A549 (cell line): ENCODE measurements around the gene RTN4R. TPM values are rescaled to one million over a fixed set of nuclear protein-coding genes. Genes with fewer than 3 reads are reported as not detected.
A peak's percentile ranks its signal among the peaks of the same experiment; 100 is the strongest.
"Not testable (repeated sequence)": the region's sequence is repeated elsewhere in the genome, so short reads cannot be mapped to it uniquely, and the experiment has no call there.

Experiments
- ATAC-seq, 2 experiments: fragments of 200-7000 bp in 1 of 2; fragments of >200 bp in 1 of 2; cut with Nextera tagmentation in 1 of 2; cut with Tn5 transposase in 1 of 2; 3 replicates each; pipeline versions ENCODE4 v1.8.0 to v1.9.1; 2018 to 2020; ENCODE audit warnings: mild to moderate bottlenecking in 1 of 2, moderate library complexity in 1 of 2
- CTCF ChIA-PET: fragments of 300-600 bp; sonication (Branson Sonifier 250); formaldehyde crosslinking; extraction: SDS; loops from one replicate; lab custom pipeline; 2021; ENCODE audit warnings: antibody characterized with exemption, inconsistent platforms; lab: Yijun Ruan, JAX
- POLR2A ChIA-PET: fragments of 350-600 bp; formaldehyde crosslinking; extraction: SDS; loops from one replicate; lab custom pipeline; 2021; ENCODE audit warnings: antibody characterized with exemption, inconsistent platforms; lab: Yijun Ruan, JAX
- DNase-seq, 2 experiments: peaks; one replicate each; pipeline versions ENCODE4 v3.0.0 to v3.0.0-alpha.2; 2011 to 2016; ENCODE audit warnings: low read depth in 1 of 2, low spot score in 1 of 2
- FAIRE-seq: peaks from 2 replicates; lab custom pipeline; 2011; peaks lifted over from hg19 to GRCh38; lab: Jason Lieb, UNC
- H3K27ac ChIP-seq, 2 experiments: fragments of >200 bp; sonication (Bioruptor Twin); formaldehyde crosslinking; 3 replicates each; pipeline ENCODE4 v1.5.1; 2016 to 2017
- H3K4me1 ChIP-seq: fragments of >200 bp; sonication (Bioruptor Twin); formaldehyde crosslinking; 3 replicates; pipeline ENCODE4 v1.6.1; 2016
- H3K4me2 ChIP-seq: fragments of >200 bp; sonication (Bioruptor Twin); formaldehyde crosslinking; 3 replicates; pipeline ENCODE4 v1.6.1; 2016
- H3K4me3 ChIP-seq: fragments of >200 bp; sonication (Bioruptor Twin); formaldehyde crosslinking; 3 replicates; pipeline ENCODE4 v1.5.1; 2016
- H3K9me3 ChIP-seq: fragments of >200 bp; sonication (Bioruptor Twin); formaldehyde crosslinking; 3 replicates; pipeline ENCODE4 v1.6.1; 2016
- CTCF ChIP-seq: fragments of >200 bp; sonication (Bioruptor Twin); formaldehyde crosslinking; IDR thresholded peaks from 3 replicates; pipeline ENCODE4 v1.5.1; 2016
- E2F6 ChIP-seq: IDR thresholded peaks from 2 replicates; pipeline ENCODE4 v1.6.1; 2012; ENCODE audit warnings: low read depth, borderline replicate concordance
- MAX ChIP-seq: IDR thresholded peaks from 2 replicates; pipeline ENCODE4 v1.6.1; 2012
- REST ChIP-seq: fragments of 200-600 bp; sonication (generic); IDR thresholded peaks from 2 replicates; pipeline ENCODE4 v1.6.1; 2016; ENCODE audit warnings: antibody characterized with exemption, mild to moderate bottlenecking, moderate library complexity
- RFX5 ChIP-seq: fragments of 450-650 bp; IDR thresholded peaks from 2 replicates; pipeline ENCODE4 v1.7.1; 2014; ENCODE audit warnings: antibody characterized with exemption, mild to moderate bottlenecking, moderate library complexity
- WGBS: methylation state at CpG from one replicate; pipeline ENCODE4 v1.1.6; 2017; ENCODE audit errors: missing lambda C conversion rate; 5-methylcytosine and 5-hydroxymethylcytosine counted together
- polyA plus RNA-seq, 4 experiments: library from polyadenylated mRNA; depleted of rRNA in 3 of 4; stranded (reverse); fragments of >200 nt; fragmentation: RNase III in 1 of 4; extraction: RNeasy Plus Mini Kit Qiagen cat#74134 plus additional on column Dnase treatment in 1 of 4; gene quantifications; 2 replicates in 3 of 4; 3 replicates in 1 of 4; pipeline ENCODE4 v1.2.3, GENCODE V29; 2011 to 2017

The RTN4R gene
- polyA plus RNA-seq, 2 of the 4 experiments (the other 2 are of a cell fraction), result 1.0 to 2.7 TPM

GRCh38 chr22:20270190-20271113 is 2.3 kb upstream of the RTN4R start:
- FAIRE-seq, H3K4me2 ChIP-seq, POLR2A ChIA-PET, H3K4me3 ChIP-seq, DNase-seq, H3K9me3 ChIP-seq: not testable (repeated sequence)
- peak; percentile 14; the same call in 1 of the 2 replicates for TF ChIP-seq REST
- Histone ChIP-seq H3K4me1 (peaks cover 12% of the 10 kb centered on the region), H3K27ac (peak overlapping the region; percentile 21 to 65; a peak in 3 of 6 replicates)
- CTCF ChIA-PET, result interaction anchor here (1.0 to 5.2 kb wide), 4 partner anchors 15 to 113 kb away, joined by 3 to 19 read pairs (median 6); no protein-coding TSS in a partner anchor
- peak; percentile 28 to 60; a peak in 5 of 6 replicates for ATAC-seq
- WGBS, result 81% methylated on average over 12 of the region's 23 CpGs

- H3K4me2 ChIP-seq, DNase-seq, POLR2A ChIA-PET, FAIRE-seq, ATAC-seq, H3K27ac ChIP-seq, H3K4me3 ChIP-seq, H3K9me3 ChIP-seq: not testable (repeated sequence)
- peaks cover 12% of the 10 kb centered on the region for H3K4me1 ChIP-seq
- CTCF ChIA-PET, result interaction anchor here (1.1 to 5.2 kb wide), 4 partner anchors 10 to 113 kb away, joined by 3 to 19 read pairs (median 6); no protein-coding TSS in a partner anchor
- 80% methylated on average over 1 of the region's 8 CpGs for WGBS
Measured at GRCh38 chr22:20269673-20270072, 1.6 kb upstream of the RTN4R start.

GRCh38 chr22:20269201-20269600 is 1.1 kb upstream of the RTN4R start:
- CTCF ChIA-PET, result interaction anchor here (0.6 to 5.2 kb wide), 5 partner anchors 9 to 93 kb away, joined by 3 to 19 read pairs (median 3); no protein-coding TSS in a partner anchor
- H3K4me2 ChIP-seq, POLR2A ChIA-PET, H3K4me3 ChIP-seq, FAIRE-seq, DNase-seq, H3K27ac ChIP-seq, H3K9me3 ChIP-seq: not testable (repeated sequence)
- H3K4me1 ChIP-seq, result peaks cover 12% of the 10 kb centered on the region
- peak in 1 of 2 experiments; percentile 6; a peak in 1 of 6 replicates for ATAC-seq
- 83% methylated on average over 1 of the region's 4 CpGs for WGBS

GRCh38 chr22:20267441-20268278 is 458 bp downstream of the RTN4R start:
- CTCF ChIA-PET, result no interaction called here
- Histone ChIP-seq H3K27ac (peak overlapping the region; percentile 66 to 83), H3K4me2 (peak overlapping the region; percentile 98), H3K4me1 (peaks cover 12% of the 10 kb centered on the region), H3K4me3 (peak overlapping the region; percentile 49), H3K9me3 (no peaks in the 10 kb centered on the region)
- FAIRE-seq, result no peak
- 0 out of 2 replicates have a peak, but pooled peaks have one; percentile 27 for TF ChIP-seq MAX
- no peak for TF ChIP-seq CTCF
- no peak for TF ChIP-seq RFX5
- peak; percentile 55; the same call in 1 of the 2 replicates for TF ChIP-seq E2F6
- peak in 1 of 2 experiments; percentile 6 for DNase-seq
- WGBS, result 5% methylated on average over 4 of the region's 101 CpGs
- POLR2A ChIA-PET, result no interaction called here
- ATAC-seq, result peak; percentile 27 to 39
